ENCODE measurements around the gene LHFPL3. TPM values are rescaled to one million over a fixed set of nuclear protein-coding genes. Genes with fewer than 3 reads are reported as not detected.

The LHFPL3 gene
- total RNA-seq, 4 donors from 2014 or later: not detected

- Histone ChIP-seq H3K27me3 (no peaks in the 10 kb centered on the region), H3K4me3 (no peak overlapping the region), H3K36me3 (no peaks in the 10 kb centered on the region), H3K4me1 (no peaks in the 10 kb centered on the region), H3K27ac (no peak overlapping the region), H3K9me3 (no peaks in the 10 kb centered on the region)
- intact Hi-C loops (cut with DNase I): no loop called here
- WGBS, 2 donors: 53 to 60% methylated on average over 3 of the region's 3 CpGs
- TF ChIP-seq POLR2A (IDR thresholded peaks at IDR 0.05): no peak
- TF ChIP-seq, protein P1, sequence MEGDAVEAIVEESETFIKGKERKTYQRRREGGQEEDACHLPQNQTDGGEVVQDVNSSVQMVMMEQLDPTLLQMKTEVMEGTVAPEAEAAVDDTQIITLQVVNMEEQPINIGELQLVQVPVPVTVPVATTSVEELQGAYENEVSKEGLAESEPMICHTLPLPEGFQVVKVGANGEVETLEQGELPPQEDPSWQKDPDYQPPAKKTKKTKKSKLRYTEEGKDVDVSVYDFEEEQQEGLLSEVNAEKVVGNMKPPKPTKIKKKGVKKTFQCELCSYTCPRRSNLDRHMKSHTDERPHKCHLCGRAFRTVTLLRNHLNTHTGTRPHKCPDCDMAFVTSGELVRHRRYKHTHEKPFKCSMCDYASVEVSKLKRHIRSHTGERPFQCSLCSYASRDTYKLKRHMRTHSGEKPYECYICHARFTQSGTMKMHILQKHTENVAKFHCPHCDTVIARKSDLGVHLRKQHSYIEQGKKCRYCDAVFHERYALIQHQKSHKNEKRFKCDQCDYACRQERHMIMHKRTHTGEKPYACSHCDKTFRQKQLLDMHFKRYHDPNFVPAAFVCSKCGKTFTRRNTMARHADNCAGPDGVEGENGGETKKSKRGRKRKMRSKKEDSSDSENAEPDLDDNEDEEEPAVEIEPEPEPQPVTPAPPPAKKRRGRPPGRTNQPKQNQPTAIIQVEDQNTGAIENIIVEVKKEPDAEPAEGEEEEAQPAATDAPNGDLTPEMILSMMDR (IDR thresholded peaks at IDR 0.05): no peak
- DNase-seq: no peak
These were observed 327.2 kb downstream of the LHFPL3 start for GRCh38 chr7:104655592-104655991.

DNA sequence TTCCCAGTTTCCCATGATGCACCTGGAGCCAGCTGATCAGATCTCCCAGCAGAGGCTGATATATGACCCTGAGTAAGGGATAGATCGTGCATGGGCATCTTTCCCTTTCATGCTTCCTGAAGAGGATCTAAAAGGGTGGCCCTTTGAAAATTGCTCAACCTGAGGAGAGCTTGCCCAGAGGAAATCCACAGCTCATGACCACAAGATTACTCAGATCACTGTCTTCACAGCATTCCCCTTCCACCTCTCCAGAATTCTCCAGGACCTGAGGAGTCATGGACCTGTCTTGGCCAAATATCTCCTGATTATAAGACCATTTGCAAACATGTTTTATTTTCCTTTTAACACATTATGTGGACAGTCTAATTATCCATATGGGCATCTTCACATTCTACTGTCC lies 328.1 kb downstream of the LHFPL3 start:
- TF ChIP-seq POLR2A (IDR thresholded peaks at IDR 0.05): no peak
- TF ChIP-seq, protein P1 (IDR thresholded peaks at IDR 0.05): no peak
- no peak overlapping the region for H3K4me3 ChIP-seq
- intact Hi-C loops (cut with DNase I): no loop called here
- H3K27ac ChIP-seq: no peak overlapping the region
- WGBS, 2 donors: 25 to 60% methylated on average over 1 of the region's 1 CpG
- H3K4me1 ChIP-seq: no peaks in the 10 kb centered on the region
- H3K27me3 ChIP-seq: no peaks in the 10 kb centered on the region
- H3K36me3 ChIP-seq: no peaks in the 10 kb centered on the region
- no peak for DNase-seq
- no peaks in the 10 kb centered on the region for H3K9me3 ChIP-seq

- WGBS, 2 donors: 89 to 92% methylated on average over 1 of the region's 1 CpG
- TF ChIP-seq POLR2A (IDR thresholded peaks at IDR 0.05): no peak
- TF ChIP-seq, protein P1 (IDR thresholded peaks at IDR 0.05): no peak
- Histone ChIP-seq H3K27me3 (no peaks in the 10 kb centered on the region), H3K27ac (no peak overlapping the region), H3K4me1 (no peaks in the 10 kb centered on the region), H3K9me3 (no peaks in the 10 kb centered on the region), H3K36me3 (no peaks in the 10 kb centered on the region), H3K4me3 (no peak overlapping the region)
- intact Hi-C loops (cut with DNase I): no loop called here
- no peak for DNase-seq
These were observed 328.7 kb downstream of the LHFPL3 start for GRCh38 chr7:104657134-104657533.

- H3K4me3 ChIP-seq: no peak overlapping the region
- H3K9me3 ChIP-seq: no peaks in the 10 kb centered on the region
- H3K27ac ChIP-seq: no peak overlapping the region
- no peak for DNase-seq
- 56 to 60% methylated on average over 5 of the region's 5 CpGs for WGBS, 2 donors
- intact Hi-C loops (cut with DNase I): no loop called here
- H3K4me1 ChIP-seq: no peaks in the 10 kb centered on the region
- no peaks in the 10 kb centered on the region for H3K36me3 ChIP-seq
- TF ChIP-seq, protein P1 (IDR thresholded peaks at IDR 0.05): no peak
- no peaks in the 10 kb centered on the region for H3K27me3 ChIP-seq
These were observed 333.2 kb downstream of the LHFPL3 start for GRCh38 chr7:104661575-104661974.

DNA sequence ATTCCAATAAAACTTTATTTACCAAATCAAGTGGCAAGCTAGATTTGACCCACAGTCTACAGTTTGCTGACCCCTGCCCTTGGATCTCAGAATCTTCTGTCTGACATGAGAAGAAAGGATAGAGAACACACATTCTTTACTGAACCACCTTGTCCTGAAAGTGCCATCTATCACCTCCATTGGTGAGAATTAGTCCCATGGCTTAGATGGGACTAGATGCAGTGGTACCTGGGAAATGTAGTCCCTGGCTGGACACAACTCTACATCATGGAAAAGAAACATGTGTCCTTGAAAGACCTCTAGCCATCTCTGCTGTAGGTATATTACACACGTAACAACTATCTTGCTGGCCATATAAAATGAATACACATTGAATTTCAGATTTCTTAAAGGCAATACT lies 336.2 kb downstream of the LHFPL3 start:
- no peak for TF ChIP-seq POLR2A (IDR thresholded peaks at IDR 0.05)
- TF ChIP-seq, protein P1 (IDR thresholded peaks at IDR 0.05): no peak
- H3K27ac ChIP-seq: no peak overlapping the region
- 65 to 83% methylated on average over 1 of the region's 1 CpG for whole genome bisulfite sequencing, 2 donors
- no peaks in the 10 kb centered on the region for H3K36me3 ChIP-seq
- no peak overlapping the region for H3K4me3 ChIP-seq
- no peaks in the 10 kb centered on the region for H3K27me3 ChIP-seq
- DNase-seq: no peak
- intact Hi-C loops (cut with DNase I): no loop called here
- no peaks in the 10 kb centered on the region for H3K4me1 ChIP-seq
- H3K9me3 ChIP-seq: no peaks in the 10 kb centered on the region

All from esophagus squamous epithelium (tissue), 5 donors.